Measurements from ENCODE around the gene TUBB6.

GRCh38 chr18:12304351-12305210 lies 3.5 kb upstream of the TUBB6 start:
- TF ChIP-seq CTCF (IDR thresholded peaks at IDR 0.05): no peak
- no peak for TF ChIP-seq POLR2A (IDR thresholded peaks at IDR 0.05)

All from Peyer's patch (tissue), 4 donors.